ENCODE results near the gene C22orf39.
"Not testable (repeated sequence)": the region's sequence is repeated elsewhere in the genome, so short reads cannot be mapped to it uniquely, and the experiment has no call there.

The C22orf39 gene

DNA sequence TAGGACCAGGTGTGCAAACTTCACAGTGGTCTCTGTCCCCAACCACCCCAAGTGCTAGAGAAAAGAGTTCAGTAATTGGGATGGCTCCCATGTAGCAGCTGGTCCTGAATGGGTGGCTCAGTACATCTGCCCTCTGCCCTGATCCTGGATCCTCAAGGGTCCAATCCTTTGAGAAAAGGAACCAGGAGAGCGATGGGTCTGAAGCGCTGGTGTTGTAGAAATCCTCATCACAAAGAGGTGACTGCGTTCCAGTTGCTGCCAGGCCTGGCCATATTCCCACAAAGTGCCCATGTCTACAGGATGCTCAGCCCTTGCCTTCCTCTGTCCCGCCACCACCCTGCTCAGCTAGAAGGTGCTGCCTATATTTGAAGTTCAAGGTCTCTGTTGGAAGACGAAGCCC, 6.2 kb upstream of the C22orf39 start:
- peaks cover 5% of the 10 kb centered on the region for H3K4me1 ChIP-seq (ENCODE audit: insufficient read depth, insufficient read length)
- no peak overlapping the region for H3K9ac ChIP-seq (ENCODE audit: insufficient read length, low read depth)
- no peaks in the 10 kb centered on the region for H3K27me3 ChIP-seq (ENCODE audit: insufficient read depth, insufficient read length)
- no peak for TF ChIP-seq YY1 (IDR thresholded peaks at IDR 0.05; ENCODE audit: insufficient read depth, insufficient read length)
- no peak for DNase-seq (ENCODE audit: low read depth, low spot score)
- no peak overlapping the region for H3K4me3 ChIP-seq (ENCODE audit: insufficient read length, low read depth)
- H3K36me3 ChIP-seq (ENCODE audit: insufficient read depth, insufficient read length, low read length) = peaks cover 86% of the 10 kb centered on the region
- no peaks in the 10 kb centered on the region for H3K9me3 ChIP-seq (ENCODE audit: insufficient read depth, low read length)

DNA sequence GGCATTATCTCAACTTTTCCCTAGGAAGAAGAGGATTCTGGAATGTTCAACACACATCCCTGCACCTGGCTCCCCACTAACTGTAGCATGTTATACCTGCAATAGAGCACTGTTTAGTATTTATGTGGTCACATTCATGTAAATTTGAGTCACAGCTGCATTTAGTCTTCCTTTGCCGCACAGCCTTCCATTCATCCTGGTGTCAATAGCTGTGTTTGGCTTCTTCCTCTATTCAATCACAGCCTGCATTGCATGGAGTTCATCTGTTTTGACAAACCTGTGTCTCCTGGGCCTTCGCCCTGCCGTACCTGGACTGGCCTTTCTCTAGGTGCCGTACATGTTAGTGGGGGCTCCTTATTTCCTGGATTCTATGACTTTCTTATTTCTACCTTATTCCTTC, 4.1 kb upstream of the C22orf39 start:
- H3K9ac ChIP-seq (ENCODE audit: insufficient read length, low read depth) = no peak overlapping the region
- peaks cover 72% of the 10 kb centered on the region for H3K36me3 ChIP-seq (ENCODE audit: insufficient read depth, insufficient read length, low read length)
- peaks cover 5% of the 10 kb centered on the region for H3K4me1 ChIP-seq (ENCODE audit: insufficient read depth, insufficient read length)
- H3K4me3 ChIP-seq (ENCODE audit: insufficient read length, low read depth) = no peak overlapping the region
- TF ChIP-seq ZNF274 (IDR thresholded peaks at IDR 0.05; ENCODE audit: low read depth, low read length) (no peak), YY1 (IDR thresholded peaks at IDR 0.05; ENCODE audit: insufficient read depth, insufficient read length) (no peak), SUZ12 (IDR thresholded peaks at IDR 0.05; ENCODE audit: extremely low read depth, insufficient read depth, insufficient read length) (no peak)
- no peaks in the 10 kb centered on the region for H3K27me3 ChIP-seq (ENCODE audit: insufficient read depth, insufficient read length)
- no peaks in the 10 kb centered on the region for H3K9me3 ChIP-seq (ENCODE audit: insufficient read depth, low read length)
- DNase-seq (ENCODE audit: low read depth, low spot score) = no peak

- Histone ChIP-seq H3K4me1 (ENCODE audit: insufficient read depth, insufficient read length) (peaks cover 5% of the 10 kb centered on the region), H3K36me3 (ENCODE audit: insufficient read depth, insufficient read length, low read length) (peaks cover 69% of the 10 kb centered on the region), H3K9ac (ENCODE audit: insufficient read length, low read depth) (no peak overlapping the region), H3K9me3 (ENCODE audit: insufficient read depth, low read length) (no peaks in the 10 kb centered on the region), H3K27me3 (ENCODE audit: insufficient read depth, insufficient read length) (no peaks in the 10 kb centered on the region), H3K4me3 (ENCODE audit: insufficient read length, low read depth) (no peak overlapping the region)
- TF ChIP-seq ZNF274 (IDR thresholded peaks at IDR 0.05; ENCODE audit: low read depth, low read length) (no peak), YY1 (IDR thresholded peaks at IDR 0.05; ENCODE audit: insufficient read depth, insufficient read length) (no peak), SUZ12 (IDR thresholded peaks at IDR 0.05; ENCODE audit: extremely low read depth, insufficient read depth, insufficient read length) (no peak)
- DNase-seq (ENCODE audit: low read depth, low spot score) = no peak
These were observed 3.1 kb upstream of the C22orf39 start for GRCh38 chr22:19450363-19451175.

- no peak overlapping the region for H3K4me3 ChIP-seq (ENCODE audit: insufficient read length, low read depth)
- H3K27me3 ChIP-seq (ENCODE audit: insufficient read depth, insufficient read length) = no peaks in the 10 kb centered on the region
- H3K36me3 ChIP-seq (ENCODE audit: insufficient read depth, insufficient read length, low read length) = peaks cover 68% of the 10 kb centered on the region
- H3K9ac ChIP-seq (ENCODE audit: insufficient read length, low read depth) = no peak overlapping the region
- TF ChIP-seq SUZ12 (IDR thresholded peaks at IDR 0.05; ENCODE audit: extremely low read depth, insufficient read depth, insufficient read length) (no peak), YY1 (IDR thresholded peaks at IDR 0.05; ENCODE audit: insufficient read depth, insufficient read length) (no peak), ZNF274 (IDR thresholded peaks at IDR 0.05; ENCODE audit: low read depth, low read length) (no peak)
- peaks cover 5% of the 10 kb centered on the region for H3K4me1 ChIP-seq (ENCODE audit: insufficient read depth, insufficient read length)
- no peak for DNase-seq (ENCODE audit: low read depth, low spot score)
- H3K9me3 ChIP-seq (ENCODE audit: insufficient read depth, low read length) = no peaks in the 10 kb centered on the region
These were observed 1.9 kb upstream of the C22orf39 start for GRCh38 chr22:19449422-19449767.

DNA sequence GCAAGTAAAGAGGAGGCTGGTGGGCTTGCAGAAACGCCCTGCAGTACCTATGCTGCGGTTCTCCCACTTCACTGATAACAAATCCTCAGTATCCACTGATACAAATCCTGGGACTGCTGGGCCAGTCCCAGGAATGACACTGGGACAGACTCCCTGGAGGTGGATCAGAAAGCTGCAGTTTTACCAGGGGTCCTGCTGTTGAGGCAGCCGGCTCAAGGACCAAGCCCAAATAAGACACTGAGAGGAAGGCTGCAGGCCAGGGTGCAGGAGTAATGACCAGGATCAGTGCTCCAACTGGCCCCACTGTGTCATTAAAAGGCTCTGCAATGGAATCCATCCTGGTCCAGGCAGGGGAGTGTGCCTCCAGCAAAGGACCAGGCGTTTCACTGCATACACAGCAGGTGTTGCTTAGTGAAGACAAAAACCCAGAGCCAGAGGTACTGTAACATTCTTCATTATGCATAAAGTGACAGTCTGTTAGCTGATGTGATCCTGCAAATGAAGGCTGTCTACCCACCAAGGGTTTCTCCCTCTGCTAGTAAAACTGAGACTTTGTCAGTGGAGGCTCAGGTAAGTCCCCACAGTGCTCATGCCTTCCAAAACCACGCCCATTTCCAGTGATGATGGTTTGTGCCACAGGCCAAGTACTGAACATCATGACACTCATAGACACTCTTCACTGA, 1.4 kb upstream of the C22orf39 start:
- DNase-seq (ENCODE audit: low read depth, low spot score) = no peak
- Histone ChIP-seq H3K9me3 (ENCODE audit: insufficient read depth, low read length) (no peaks in the 10 kb centered on the region), H3K4me1 (ENCODE audit: insufficient read depth, insufficient read length) (peaks cover 5% of the 10 kb centered on the region), H3K9ac (ENCODE audit: insufficient read length, low read depth) (peak overlapping the region; percentile 51), H3K4me3 (ENCODE audit: insufficient read length, low read depth) (peak overlapping the region; percentile 54), H3K27me3 (ENCODE audit: insufficient read depth, insufficient read length) (no peaks in the 10 kb centered on the region), H3K36me3 (ENCODE audit: insufficient read depth, insufficient read length, low read length) (peaks cover 68% of the 10 kb centered on the region)
- TF ChIP-seq ZNF274 (IDR thresholded peaks at IDR 0.05; ENCODE audit: low read depth, low read length) = no peak
- no peak for TF ChIP-seq YY1 (IDR thresholded peaks at IDR 0.05; ENCODE audit: insufficient read depth, insufficient read length)
- TF ChIP-seq SUZ12 (IDR thresholded peaks at IDR 0.05; ENCODE audit: extremely low read depth, insufficient read depth, insufficient read length) = no peak

GRCh38 chr22:19448076-19448607, 631 bp upstream of the C22orf39 start:
- peak; percentile 15 for DNase-seq (ENCODE audit: low read depth, low spot score)
- Histone ChIP-seq H3K4me3 (ENCODE audit: insufficient read length, low read depth) (peak overlapping the region; percentile 54), H3K9me3 (ENCODE audit: insufficient read depth, low read length) (no peaks in the 10 kb centered on the region), H3K4me1 (ENCODE audit: insufficient read depth, insufficient read length) (peaks cover 5% of the 10 kb centered on the region), H3K36me3 (ENCODE audit: insufficient read depth, insufficient read length, low read length) (peaks cover 67% of the 10 kb centered on the region), H3K27me3 (ENCODE audit: insufficient read depth, insufficient read length) (no peaks in the 10 kb centered on the region), H3K9ac (ENCODE audit: insufficient read length, low read depth) (peak overlapping the region; percentile 66)
- TF ChIP-seq SUZ12 (IDR thresholded peaks at IDR 0.05; ENCODE audit: extremely low read depth, insufficient read depth, insufficient read length) = no peak
- no peak for TF ChIP-seq ZNF274 (IDR thresholded peaks at IDR 0.05; ENCODE audit: low read depth, low read length)
- TF ChIP-seq YY1 (IDR thresholded peaks at IDR 0.05; ENCODE audit: insufficient read depth, insufficient read length) = no peak

GRCh38 chr22:19446603-19447329, 745 bp downstream of the C22orf39 start:
- no peak for TF ChIP-seq YY1 (IDR thresholded peaks at IDR 0.05; ENCODE audit: insufficient read depth, insufficient read length)
- TF ChIP-seq SUZ12 (IDR thresholded peaks at IDR 0.05; ENCODE audit: extremely low read depth, insufficient read depth, insufficient read length) = no peak
- no peak for TF ChIP-seq ZNF274 (IDR thresholded peaks at IDR 0.05; ENCODE audit: low read depth, low read length)
- no peak for DNase-seq (ENCODE audit: low read depth, low spot score)
- H3K27me3 ChIP-seq (ENCODE audit: insufficient read depth, insufficient read length) = no peaks in the 10 kb centered on the region
- H3K36me3 ChIP-seq (ENCODE audit: insufficient read depth, insufficient read length, low read length) = peaks cover 60% of the 10 kb centered on the region
- H3K9ac ChIP-seq (ENCODE audit: insufficient read length, low read depth) = peak overlapping the region; percentile 93
- H3K4me1 ChIP-seq (ENCODE audit: insufficient read depth, insufficient read length) = peaks cover 5% of the 10 kb centered on the region
- no peaks in the 10 kb centered on the region for H3K9me3 ChIP-seq (ENCODE audit: insufficient read depth, low read length)
- H3K4me3 ChIP-seq (ENCODE audit: insufficient read length, low read depth) = peak overlapping the region; percentile 54

GRCh38 chr22:19445279-19445982, 2.1 kb downstream of the C22orf39 start:
- H3K27me3 ChIP-seq (ENCODE audit: insufficient read depth, insufficient read length); H3K9me3 ChIP-seq (ENCODE audit: insufficient read depth, low read length); H3K9ac ChIP-seq (ENCODE audit: insufficient read length, low read depth); DNase-seq (ENCODE audit: low read depth, low spot score); H3K4me1 ChIP-seq (ENCODE audit: insufficient read depth, insufficient read length); H3K4me3 ChIP-seq (ENCODE audit: insufficient read length, low read depth): not testable (repeated sequence)
- H3K36me3 ChIP-seq (ENCODE audit: insufficient read depth, insufficient read length, low read length) = peaks cover 58% of the 10 kb centered on the region

All from NT2/D1 (cell line).